H1 (cell line): Measurements from ENCODE around the gene ARNT2. TPM values are rescaled to one million over a fixed set of nuclear protein-coding genes. Genes with fewer than 3 reads are reported as not detected.

Experiments used
- GABPA ChIP-seq: IDR thresholded peaks from 2 replicates; pipeline ENCODE4 v1.6.1; 2011; ENCODE audit warnings: mild to moderate bottlenecking, low read length, moderate library complexity, borderline replicate concordance; ENCODE audit not compliant: insufficient read depth
- polyA plus RNA-seq, 7 experiments: library from polyadenylated mRNA; depleted of rRNA in 3 of 7; stranded (reverse) in 5 of 7; unstranded in 2 of 7; fragments of >200 nt in 5 of 7; fragments of 200-250 nt in 2 of 7; gene quantifications; 1 replicate in 5 of 7; 2 replicates in 1 of 7; 4 replicates in 1 of 7; pipeline versions ENCODE4 v1.2.1 to v1.2.3, GENCODE V29; 2011 to 2013; ENCODE audit warnings: missing spikeins in 2 of 7, mixed read lengths in 2 of 7
- total RNA-seq: library from RNA; stranded (reverse); fragmentation: NEBNext Ultra II Directional; extraction: Animal tissue kit (Norgen Biotek cat#: 25700); gene quantifications from 2 replicates; pipeline ENCODE4 v1.2.1, GENCODE V29; 2021

ARNT2 gene
- total and polyA plus RNA-seq, 2 of the 8 experiments (the other 6 are each of a cell fraction or from before 2014, with no cell fraction given), result 9.5 to 14.6 TPM

- no peak for TF ChIP-seq GABPA
These were observed 154.6 kb downstream of the ARNT2 start (continued) for GRCh38 chr15:80558631-80559319.
